ENCODE results near the gene CMTM6. TPM values are rescaled to one million over a fixed set of nuclear protein-coding genes. Genes with fewer than 3 reads are reported as not detected.

Gene CMTM6
- total RNA-seq, 2 donors from 2014 or later, result 38.1 to 72.7 TPM

- Mint-ChIP-seq H3K9me3 (peaks cover 0 to 4% of the 10 kb centered on the region in 2 donors), H3K36me3 (peaks cover 5 to 10% of the 10 kb centered on the region in 2 donors), H3K27ac (no peak overlapping the region)
- DNase-seq (ENCODE audit: low spot score in 2 of 2), result peak; percentile 70 to 78
- peak; percentile 80 to 94 for ATAC-seq
Measured at GRCh38 chr3:32460031-32460749, 42.5 kb downstream of the CMTM6 start.

GRCh38 chr3:32459450-32459849, 43.2 kb downstream of the CMTM6 start:
- DNase-seq (ENCODE audit: low spot score in 2 of 2) (no peak), ATAC-seq (no peak)
- peak overlapping the region in 1 of 2 donors; percentile 94 for H3K27ac Mint-ChIP-seq
- peaks cover 5 to 15% of the 10 kb centered on the region in 2 donors for H3K36me3 Mint-ChIP-seq
- H3K9me3 Mint-ChIP-seq, result peaks cover 0 to 4% of the 10 kb centered on the region in 2 donors

GRCh38 chr3:32457971-32458471, 44.6 kb downstream of the CMTM6 start:
- Mint-ChIP-seq H3K27ac (peak overlapping the region; percentile 87 to 96), H3K36me3 (peaks cover 5 to 23% of the 10 kb centered on the region in 2 donors), H3K9me3 (peaks cover 0 to 4% of the 10 kb centered on the region in 2 donors)
- peak; percentile 32 to 70 for ATAC-seq
- peak in 1 of 2 donors; percentile 48 for DNase-seq (ENCODE audit: low spot score in 2 of 2)

GRCh38 chr3:32456429-32457130, 46.1 kb downstream of the CMTM6 start:
- DNase-seq (ENCODE audit: low spot score in 2 of 2) (no peak), ATAC-seq (no peak)
- peaks cover 0 to 4% of the 10 kb centered on the region in 2 donors for H3K9me3 Mint-ChIP-seq
- H3K27ac Mint-ChIP-seq, result peak overlapping the region in 1 of 2 donors; percentile 87
- H3K36me3 Mint-ChIP-seq, result peaks cover 5 to 23% of the 10 kb centered on the region in 2 donors

GRCh38 chr3:32455609-32456428, 46.8 kb downstream of the CMTM6 start:
- ATAC-seq (no peak), DNase-seq (ENCODE audit: low spot score in 2 of 2) (no peak)
- peaks cover 5 to 23% of the 10 kb centered on the region in 2 donors for H3K36me3 Mint-ChIP-seq
- H3K9me3 Mint-ChIP-seq, result peaks cover 0 to 4% of the 10 kb centered on the region in 2 donors
- peak overlapping the region; percentile 87 to 88 for H3K27ac Mint-ChIP-seq

- H3K36me3 Mint-ChIP-seq, result peaks cover 5 to 28% of the 10 kb centered on the region in 2 donors
- H3K27ac Mint-ChIP-seq, result peak overlapping the region; percentile 87 to 88
- ATAC-seq, result no peak
- H3K9me3 Mint-ChIP-seq, result peaks cover 0 to 4% of the 10 kb centered on the region in 2 donors
- DNase-seq (ENCODE audit: low spot score in 2 of 2), result no peak
Measured at GRCh38 chr3:32454731-32455608, 47.7 kb downstream of the CMTM6 start.

GRCh38 chr3:32454111-32454510, 48.5 kb downstream of the CMTM6 start:
- Mint-ChIP-seq H3K27ac (peak overlapping the region in 1 of 2 donors; percentile 88), H3K36me3 (peaks cover 5 to 28% of the 10 kb centered on the region in 2 donors), H3K9me3 (peaks cover 0 to 4% of the 10 kb centered on the region in 2 donors)
- DNase-seq (ENCODE audit: low spot score in 2 of 2) (no peak), ATAC-seq (no peak)

- DNase-seq (ENCODE audit: low spot score in 2 of 2) (no peak), ATAC-seq (no peak)
- Mint-ChIP-seq H3K36me3 (peaks cover 5 to 31% of the 10 kb centered on the region in 2 donors), H3K9me3 (peaks cover 0 to 3% of the 10 kb centered on the region in 2 donors), H3K27ac (peak overlapping the region in 1 of 2 donors; percentile 43)
Measured at GRCh38 chr3:32453346-32453745, 49.3 kb downstream of the CMTM6 start.

- no peak for ATAC-seq
- peaks cover 4 to 34% of the 10 kb centered on the region in 2 donors for H3K36me3 Mint-ChIP-seq
- DNase-seq (ENCODE audit: low spot score in 2 of 2), result no peak
- no peaks in the 10 kb centered on the region for H3K9me3 Mint-ChIP-seq
- no peak overlapping the region for H3K27ac Mint-ChIP-seq
Measured at GRCh38 chr3:32452009-32452408, 50.6 kb downstream of the CMTM6 start.

- Mint-ChIP-seq H3K27ac (no peak overlapping the region), H3K36me3 (peaks cover 4 to 43% of the 10 kb centered on the region in 2 donors), H3K9me3 (no peaks in the 10 kb centered on the region)
- DNase-seq (ENCODE audit: low spot score in 2 of 2) (no peak), ATAC-seq (no peak)
Measured at GRCh38 chr3:32450992-32451659, 51.5 kb downstream of the CMTM6 start.

GRCh38 chr3:32450426-32450825, 52.2 kb downstream of the CMTM6 start:
- peaks cover 4 to 50% of the 10 kb centered on the region in 2 donors for H3K36me3 Mint-ChIP-seq
- ATAC-seq, result no peak
- peak overlapping the region in 1 of 2 donors; percentile 88 for H3K27ac Mint-ChIP-seq
- H3K9me3 Mint-ChIP-seq, result no peaks in the 10 kb centered on the region
- DNase-seq (ENCODE audit: low spot score in 2 of 2), result no peak

- H3K9me3 Mint-ChIP-seq, result no peaks in the 10 kb centered on the region
- ATAC-seq, result no peak
- peaks cover 4 to 52% of the 10 kb centered on the region in 2 donors for H3K36me3 Mint-ChIP-seq
- H3K27ac Mint-ChIP-seq, result no peak overlapping the region
- no peak for DNase-seq (ENCODE audit: low spot score in 2 of 2)
Measured at GRCh38 chr3:32449691-32450090, 53.0 kb downstream of the CMTM6 start.

GRCh38 chr3:32448686-32449474, 53.8 kb downstream of the CMTM6 start:
- H3K36me3 Mint-ChIP-seq, result peaks cover 4 to 48% of the 10 kb centered on the region in 2 donors
- ATAC-seq (no peak), DNase-seq (ENCODE audit: low spot score in 2 of 2) (peak in 1 of 2 donors; percentile 23)
- peak overlapping the region in 1 of 2 donors; percentile 48 for H3K27ac Mint-ChIP-seq
- H3K9me3 Mint-ChIP-seq, result no peaks in the 10 kb centered on the region

GRCh38 chr3:32447865-32448400, 54.7 kb downstream of the CMTM6 start:
- no peak for DNase-seq (ENCODE audit: low spot score in 2 of 2)
- Mint-ChIP-seq H3K9me3 (no peaks in the 10 kb centered on the region), H3K27ac (peak overlapping the region in 1 of 2 donors; percentile 48), H3K36me3 (peaks cover 4 to 43% of the 10 kb centered on the region in 2 donors)
- ATAC-seq, result no peak
